ACC112 (cell line): ENCODE measurements around the gene SIK2.

Experiments used
- H2AFZ ChIP-seq: fragments of 200-600 bp; sonication (generic); one replicate; pipeline ENCODE4 v1.6.0; 2017; ENCODE audit warnings: antibody characterized with exemption, low read length; ENCODE audit not compliant: unreplicated experiment
- H3K27ac ChIP-seq: fragments of 200-600 bp; sonication (generic); 2 replicates; pipeline ENCODE4 v1.5.1; 2014; ENCODE audit warnings: low read depth, mild to moderate bottlenecking, antibody characterized with exemption, low read length, moderate library complexity
- H3K27me3 ChIP-seq: fragments of 200-600 bp; sonication (generic); 2 replicates; pipeline ENCODE4 v1.6.1; 2014; ENCODE audit warnings: mild to moderate bottlenecking, antibody characterized with exemption, low read length, moderate library complexity, mixed read lengths; ENCODE audit not compliant: insufficient read depth
- H3K36me3 ChIP-seq: fragments of 200-600 bp; sonication (generic); 2 replicates; pipeline ENCODE4 v1.6.1; 2016; ENCODE audit warnings: mild to moderate bottlenecking, antibody characterized with exemption, low read length, moderate library complexity, mixed read lengths; ENCODE audit not compliant: insufficient read depth
- H3K4me1 ChIP-seq: fragments of 200-600 bp; sonication (generic); one replicate; pipeline ENCODE4 v1.6.1; 2016; ENCODE audit warnings: low read length, mixed read lengths; ENCODE audit not compliant: insufficient read depth, unreplicated experiment, control insufficient read depth
- H3K4me3 ChIP-seq: fragments of 200-600 bp; sonication (generic); 2 replicates; pipeline ENCODE4 v1.5.1; 2014; ENCODE audit warnings: mild to moderate bottlenecking, low read depth, low read length
- H3K79me2 ChIP-seq: fragments of 200-600 bp; sonication (generic); one replicate; pipeline ENCODE4 v1.6.0; 2016; ENCODE audit warnings: low read length; ENCODE audit not compliant: control insufficient read depth, unreplicated experiment, insufficient read depth

Gene SIK2

GRCh38 chr11:111674941-111675340, 72.7 kb downstream of the SIK2 start:
- no peak overlapping the region for H3K4me3 ChIP-seq
- H3K27me3 ChIP-seq: no peaks in the 10 kb centered on the region
- peaks cover 12% of the 10 kb centered on the region for H3K36me3 ChIP-seq
- H2AFZ ChIP-seq: no peak overlapping the region
- H3K79me2 ChIP-seq: peaks cover 13% of the 10 kb centered on the region
- H3K27ac ChIP-seq: no peak overlapping the region
- peaks cover 16% of the 10 kb centered on the region for H3K4me1 ChIP-seq

GRCh38 chr11:111675891-111676290, 73.6 kb downstream of the SIK2 start:
- H2AFZ ChIP-seq: no peak overlapping the region
- peaks cover 12% of the 10 kb centered on the region for H3K36me3 ChIP-seq
- H3K4me3 ChIP-seq: no peak overlapping the region
- peaks cover 16% of the 10 kb centered on the region for H3K4me1 ChIP-seq
- no peak overlapping the region for H3K27ac ChIP-seq
- no peaks in the 10 kb centered on the region for H3K27me3 ChIP-seq
- H3K79me2 ChIP-seq: peaks cover 10% of the 10 kb centered on the region

GRCh38 chr11:111676878-111677585, 74.8 kb downstream of the SIK2 start:
- Histone ChIP-seq H3K4me3 (no peak overlapping the region), H3K4me1 (peaks cover 16% of the 10 kb centered on the region), H3K27me3 (no peaks in the 10 kb centered on the region), H3K36me3 (peaks cover 8% of the 10 kb centered on the region), H3K79me2 (peaks cover 10% of the 10 kb centered on the region), H2AFZ (no peak overlapping the region), H3K27ac (peak overlapping the region; percentile 50)

- H3K79me2 ChIP-seq: peaks cover 10% of the 10 kb centered on the region
- H3K4me3 ChIP-seq: no peak overlapping the region
- peaks cover 16% of the 10 kb centered on the region for H3K4me1 ChIP-seq
- no peak overlapping the region for H3K27ac ChIP-seq
- H3K27me3 ChIP-seq: no peaks in the 10 kb centered on the region
- H2AFZ ChIP-seq: no peak overlapping the region
- no peaks in the 10 kb centered on the region for H3K36me3 ChIP-seq
These were observed 78.4 kb downstream of the SIK2 start for GRCh38 chr11:111680486-111681175.

GRCh38 chr11:111683806-111684205, 81.6 kb downstream of the SIK2 start:
- no peaks in the 10 kb centered on the region for H3K79me2 ChIP-seq
- peaks cover 3% of the 10 kb centered on the region for H3K36me3 ChIP-seq
- no peak overlapping the region for H3K27ac ChIP-seq

GRCh38 chr11:111684251-111684650, 82.0 kb downstream of the SIK2 start:
- Histone ChIP-seq H3K4me3 (no peak overlapping the region), H3K4me1 (no peaks in the 10 kb centered on the region), H3K36me3 (peaks cover 7% of the 10 kb centered on the region), H2AFZ (no peak overlapping the region), H3K79me2 (no peaks in the 10 kb centered on the region), H3K27ac (no peak overlapping the region), H3K27me3 (no peaks in the 10 kb centered on the region)

More at GRCh38 chr11:111683806-111684205, 81.6 kb downstream of the SIK2 start:
- no peaks in the 10 kb centered on the region for H3K27me3 ChIP-seq
- H2AFZ ChIP-seq: no peak overlapping the region
- H3K4me1 ChIP-seq: no peaks in the 10 kb centered on the region
- H3K4me3 ChIP-seq: no peak overlapping the region

GRCh38 chr11:111688013-111688412, 85.8 kb downstream of the SIK2 start:
- Histone ChIP-seq H3K79me2 (no peaks in the 10 kb centered on the region), H3K4me1 (no peaks in the 10 kb centered on the region), H3K27ac (no peak overlapping the region), H3K36me3 (peaks cover 11% of the 10 kb centered on the region), H3K27me3 (no peaks in the 10 kb centered on the region), H3K4me3 (no peak overlapping the region), H2AFZ (no peak overlapping the region)

- H2AFZ ChIP-seq: no peak overlapping the region
- no peaks in the 10 kb centered on the region for H3K27me3 ChIP-seq
- H3K36me3 ChIP-seq: peaks cover 11% of the 10 kb centered on the region
- no peak overlapping the region for H3K27ac ChIP-seq
- H3K4me1 ChIP-seq: peaks cover 25% of the 10 kb centered on the region
- no peak overlapping the region for H3K4me3 ChIP-seq
- H3K79me2 ChIP-seq: no peaks in the 10 kb centered on the region
These were observed 88.9 kb downstream of the SIK2 start for GRCh38 chr11:111691176-111691575.

- Histone ChIP-seq H3K27me3 (no peaks in the 10 kb centered on the region), H2AFZ (no peak overlapping the region), H3K27ac (no peak overlapping the region), H3K36me3 (peaks cover 11% of the 10 kb centered on the region), H3K79me2 (no peaks in the 10 kb centered on the region), H3K4me3 (no peak overlapping the region), H3K4me1 (peaks cover 31% of the 10 kb centered on the region)
These were observed 89.5 kb downstream of the SIK2 start for GRCh38 chr11:111691741-111692140.

- Histone ChIP-seq H3K36me3 (peaks cover 11% of the 10 kb centered on the region), H3K27ac (peak overlapping the region; percentile 90), H3K4me3 (no peak overlapping the region), H2AFZ (no peak overlapping the region), H3K4me1 (peaks cover 39% of the 10 kb centered on the region), H3K79me2 (no peaks in the 10 kb centered on the region), H3K27me3 (no peaks in the 10 kb centered on the region)
These were observed 91.1 kb downstream of the SIK2 start for GRCh38 chr11:111693224-111693937.
